IMR-90 (cell line): Measurements from ENCODE around the gene DUSP11. TPM values are rescaled to one million over a fixed set of nuclear protein-coding genes. Genes with fewer than 3 reads are reported as not detected.

Experiments
- ATAC-seq: fragments of 200-7000 bp; cut with Tn5 transposase; 2 replicates; pipeline ENCODE4 v1.9.1; 2020; ENCODE audit warnings: low read depth, mild to moderate bottlenecking, moderate library complexity
- BruUV-seq: library from RNA; stranded (reverse); fragments of 400-500 nt; replicated peaks from 2 replicates; lab custom pipeline; 2021; lab: Mats Ljungman, UMichigan
- CTCF ChIA-PET: fragments of 300-600 bp; formaldehyde crosslinking; extraction: SDS; loops from one replicate; lab custom pipeline; 2021; ENCODE audit warnings: antibody characterized with exemption; lab: Yijun Ruan, JAX
- POLR2A ChIA-PET: fragments of 300-600 bp; sonication (Branson Sonifier 250); formaldehyde crosslinking; loops from one replicate; lab custom pipeline; 2022; ENCODE audit warnings: antibody characterized with exemption; ENCODE audit not compliant: unreplicated experiment; lab: Charles Lee
- DNase-seq: peaks from one replicate; pipeline ENCODE4 v3.0.0; 2013
- H2AFZ ChIP-seq: replicated peaks from 2 replicates; pipeline ENCODE3; 2013; ENCODE audit warnings: low read length, mild to moderate bottlenecking; ENCODE audit not compliant: poor library complexity
- H2AK5ac ChIP-seq: 2 replicates; pipeline ENCODE4 v1.6.1; 2013; ENCODE audit warnings: low read depth, low read length, inconsistent platforms
- H2AK9ac ChIP-seq: replicated peaks from 2 replicates; pipeline ENCODE3; 2013; ENCODE audit warnings: mild to moderate bottlenecking, low read depth, low read length, moderate library complexity; ENCODE audit not compliant: poor library complexity
- H2BK120ac ChIP-seq: 2 replicates; pipeline ENCODE4 v1.6.1; 2013; ENCODE audit warnings: low read depth, low read length, inconsistent platforms
- H2BK15ac ChIP-seq: 3 replicates; pipeline ENCODE4 v1.6.1; 2013; ENCODE audit warnings: low read depth, low read length, inconsistent platforms
- H2BK20ac ChIP-seq: 2 replicates; pipeline ENCODE4 v1.6.1; 2013; ENCODE audit warnings: low read depth, mild to moderate bottlenecking, inconsistent platforms, low read length, moderate library complexity
- H2BK5ac ChIP-seq: 2 replicates; pipeline ENCODE4 v1.6.1; 2013; ENCODE audit warnings: mild to moderate bottlenecking, low read depth, low read length, inconsistent platforms; ENCODE audit not compliant: poor library complexity, severe bottlenecking
- H3K14ac ChIP-seq: replicated peaks from 2 replicates; pipeline ENCODE4 v1.6.1; 2013; ENCODE audit warnings: low read depth, low read length, inconsistent platforms
- H3K18ac ChIP-seq: 2 replicates; pipeline ENCODE4 v1.6.1; 2013; ENCODE audit warnings: low read depth, low read length, control low read depth
- H3K23ac ChIP-seq: 2 replicates; pipeline ENCODE4 v1.6.1; 2013; ENCODE audit warnings: low read depth, low read length, inconsistent platforms
- H3K27ac ChIP-seq: 2 replicates; pipeline ENCODE4 v1.5.1; 2013; ENCODE audit warnings: mild to moderate bottlenecking, control low read depth, low read length; ENCODE audit not compliant: insufficient read depth
- H3K27me3 ChIP-seq: 2 replicates; pipeline ENCODE4 v1.6.1; 2013; ENCODE audit warnings: low read length; ENCODE audit not compliant: control insufficient read depth, insufficient read depth
- H3K36me3 ChIP-seq: 2 replicates; pipeline ENCODE4 v1.6.1; 2013; ENCODE audit warnings: low read length, mixed read lengths; ENCODE audit not compliant: control insufficient read depth, insufficient read depth
- H3K4ac ChIP-seq: 2 replicates; pipeline ENCODE4 v1.6.1; 2013; ENCODE audit warnings: low read depth, low read length, inconsistent platforms
- H3K4me1 ChIP-seq: 2 replicates; pipeline ENCODE4 v1.6.1; 2013; ENCODE audit warnings: low read length, mixed read lengths; ENCODE audit not compliant: control insufficient read depth, insufficient read depth
- H3K4me2 ChIP-seq: 2 replicates; pipeline ENCODE4 v1.6.1; 2013; ENCODE audit warnings: low read depth, mild to moderate bottlenecking, control low read depth, low read length, moderate library complexity
- H3K4me3 ChIP-seq: 2 replicates; pipeline ENCODE4 v1.5.1; 2013; ENCODE audit warnings: low read depth, mild to moderate bottlenecking, control low read depth, low read length, moderate library complexity; ENCODE audit not compliant: insufficient read depth
- H3K56ac ChIP-seq: 2 replicates; pipeline ENCODE4 v1.6.1; 2013; ENCODE audit warnings: low read length, inconsistent platforms; ENCODE audit not compliant: insufficient read depth; ENCODE audit errors: extremely low read depth
- H3K79me1 ChIP-seq, 2 experiments: 2 replicates each; pipeline ENCODE4 v1.6.1; 2013; ENCODE audit warnings: low read length in 2 of 2, inconsistent platforms in 1 of 2, low read depth in 1 of 2
- H3K9ac ChIP-seq: 2 replicates; pipeline ENCODE4 v1.6.1; 2013; ENCODE audit warnings: low read depth, low read length, control low read depth
- H3K9me1 ChIP-seq: 2 replicates; pipeline ENCODE4 v1.6.1; 2013; ENCODE audit warnings: low read length, inconsistent platforms; ENCODE audit not compliant: insufficient read depth
- H3K9me3 ChIP-seq: 2 replicates; pipeline ENCODE4 v1.6.1; 2013; ENCODE audit warnings: low read length; ENCODE audit not compliant: control insufficient read depth, insufficient read depth
- H4K20me1 ChIP-seq: 2 replicates; pipeline ENCODE4 v1.6.1; 2013; ENCODE audit warnings: low read length, inconsistent platforms; ENCODE audit not compliant: insufficient read depth
- H4K5ac ChIP-seq: 2 replicates; pipeline ENCODE4 v1.6.1; 2013; ENCODE audit warnings: mild to moderate bottlenecking, low read depth, low read length, control low read depth
- H4K8ac ChIP-seq, 2 experiments: 2 replicates each; pipeline ENCODE4 v1.6.1; 2013; ENCODE audit warnings: low read depth in 2 of 2, low read length in 2 of 2, control low read depth in 1 of 2, inconsistent platforms in 1 of 2
- H4K91ac ChIP-seq: 2 replicates; pipeline ENCODE4 v1.6.1; 2013; ENCODE audit warnings: low read depth, low read length, inconsistent platforms; ENCODE audit not compliant: insufficient read depth
- CHD1 ChIP-seq: IDR thresholded peaks from 2 replicates; pipeline ENCODE4 v1.6.1; 2012; ENCODE audit warnings: low read depth, low read length, improper control_type of control experiment
- SMC3 ChIP-seq: fragments of 150-350 bp; IDR thresholded peaks from 2 replicates; pipeline ENCODE4 v1.6.1; 2016; ENCODE audit warnings: low read depth, mild to moderate bottlenecking, antibody characterized with exemption, low read length, moderate library complexity
- WGBS, 2 experiments: methylation state at CpG; one replicate each; pipeline versions ENCODE4 v1.1.5 to v1.1.7; 2013; ENCODE audit warnings: missing lambda C conversion rate in 2 of 2; ENCODE audit not compliant: insufficient read length in 1 of 2; ENCODE audit errors: extremely low coverage in 2 of 2; 5-methylcytosine and 5-hydroxymethylcytosine counted together
- dilution Hi-C: fragments of 300-500 bp; cut with HindIII; formaldehyde crosslinking; loops from one replicate; pipeline ENCODE4 v1.14.3; 2018; ENCODE audit warnings: low sequenced_read_pairs; ENCODE audit not compliant: unreplicated experiment
- in situ Hi-C: fragments of 300-500 bp; cut with MboI; formaldehyde crosslinking; loops from 3 replicates; pipeline ENCODE4 v1.14.3; 2019; ENCODE audit warnings: low sequenced_read_pairs, inconsistent platforms, mixed read lengths
- intact Hi-C: fragments of 100-400 bp; cut with micrococcal nuclease; formaldehyde crosslinking; loops from 2 replicates; pipeline ENCODE4 v1.10.0; 2022
- polyA plus RNA-seq, 3 experiments: library from polyadenylated mRNA; depleted of rRNA; stranded (reverse); fragments of >200 nt; gene quantifications; 2 replicates each; pipeline ENCODE4 v1.2.3, GENCODE V29; 2012; ENCODE audit warnings: low replicate concordance in 1 of 3
- total RNA-seq: library from RNA; depleted of rRNA; stranded (reverse); fragments of >200 nt; gene quantifications from 2 replicates; pipeline ENCODE4 v1.2.3, GENCODE V29; 2012
- TF ChIP-seq, protein P1 (sequence below): fragments of 150-350 bp; IDR thresholded peaks from 2 replicates; pipeline ENCODE4 v1.6.1; 2017; ENCODE audit warnings: mild to moderate bottlenecking, antibody characterized with exemption, low read length, low read depth

The DUSP11 gene
- total and polyA plus RNA-seq, 2 of the 4 experiments (the other 2 are of a cell fraction), result 22.4 to 25.6 TPM

DNA sequence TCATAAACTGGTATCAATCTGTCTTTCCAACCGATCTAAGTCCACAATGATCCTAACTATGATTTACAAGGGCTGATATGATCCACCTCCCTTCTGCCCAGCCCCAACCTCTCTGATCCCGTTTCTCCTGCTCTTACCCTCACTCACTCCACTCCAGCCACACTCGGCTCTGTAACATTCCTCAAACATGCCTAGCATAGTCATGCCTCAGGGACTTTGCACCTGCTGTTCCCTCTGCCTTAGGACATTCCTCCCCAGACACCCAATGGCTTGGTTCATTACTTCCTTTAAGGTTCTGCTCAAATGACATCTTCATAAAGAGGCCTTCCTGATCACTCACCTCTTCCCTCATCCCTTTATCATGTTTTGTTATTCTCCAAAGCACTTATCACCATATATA, 9.2 kb downstream of the DUSP11 start:
- intact Hi-C loops, result no loop called here
- in situ Hi-C loops, result no loop called here

More for the DNA sequence above, 9.2 kb downstream of the DUSP11 start:
- dilution Hi-C loops, result no loop called here
- no peak overlapping the region for H3K4ac ChIP-seq
- H3K36me3 ChIP-seq, result peaks cover 34% of the 10 kb centered on the region
- H3K4me3 ChIP-seq, result no peak overlapping the region
- H2AK5ac ChIP-seq, result no peak overlapping the region
- DNase-seq (no peak), ATAC-seq (no peak)
- no peak overlapping the region for H2BK20ac ChIP-seq
- no peak overlapping the region for H3K4me2 ChIP-seq
- H3K18ac ChIP-seq, result no peak overlapping the region
- no peaks in the 10 kb centered on the region for H3K4me1 ChIP-seq
- no peak overlapping the region for H4K5ac ChIP-seq
- ChIA-PET POLR2A (no interaction called here), CTCF (no interaction called here)
- no peaks in the 10 kb centered on the region for H3K27me3 ChIP-seq
- H3K56ac ChIP-seq, result no peak overlapping the region
- no peak overlapping the region for H4K8ac ChIP-seq
- 0 out of 2 replicates have a peak, but pooled peaks cover 2% of the 10 kb centered on the region for H3K9me1 ChIP-seq
- no peak overlapping the region for H2BK120ac ChIP-seq
- no peaks in the 10 kb centered on the region for H3K9me3 ChIP-seq
- H3K14ac ChIP-seq, result no peak overlapping the region
- H3K27ac ChIP-seq, result no peak overlapping the region
- no peak overlapping the region for H2BK5ac ChIP-seq
- WGBS, 2 experiments, result 88% methylated on average over 3 of the region's 3 CpGs; no CpG with 5 or more reads in 1 of the 2 experiments
- TF ChIP-seq CHD1 (no peak), SMC3 (no peak)
- TF ChIP-seq, protein P1, sequence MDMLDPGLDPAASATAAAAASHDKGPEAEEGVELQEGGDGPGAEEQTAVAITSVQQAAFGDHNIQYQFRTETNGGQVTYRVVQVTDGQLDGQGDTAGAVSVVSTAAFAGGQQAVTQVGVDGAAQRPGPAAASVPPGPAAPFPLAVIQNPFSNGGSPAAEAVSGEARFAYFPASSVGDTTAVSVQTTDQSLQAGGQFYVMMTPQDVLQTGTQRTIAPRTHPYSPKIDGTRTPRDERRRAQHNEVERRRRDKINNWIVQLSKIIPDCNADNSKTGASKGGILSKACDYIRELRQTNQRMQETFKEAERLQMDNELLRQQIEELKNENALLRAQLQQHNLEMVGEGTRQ, result no peak
- peaks cover 12 to 19% of the 10 kb centered on the region in 2 experiments; a peak in 3 of 4 replicates for H3K79me1 ChIP-seq
- H4K20me1 ChIP-seq, result no peaks in the 10 kb centered on the region; the same call in 1 of the 2 replicates
- H2AK9ac ChIP-seq, result no peak overlapping the region
- no peak overlapping the region for H2BK15ac ChIP-seq
- no peak overlapping the region for H2AFZ ChIP-seq
- no peak overlapping the region for H3K23ac ChIP-seq
- H4K91ac ChIP-seq, result no peak overlapping the region
- no peak overlapping the region for H3K9ac ChIP-seq
- no TSS peak for BruUV-seq
